ENCODE data around the gene EBP. TPM values are rescaled to one million over a fixed set of nuclear protein-coding genes. Genes with fewer than 3 reads are reported as not detected.

Gene EBP
- total RNA-seq, result 35.6 and 45.4 TPM in 2 replicates

DNA sequence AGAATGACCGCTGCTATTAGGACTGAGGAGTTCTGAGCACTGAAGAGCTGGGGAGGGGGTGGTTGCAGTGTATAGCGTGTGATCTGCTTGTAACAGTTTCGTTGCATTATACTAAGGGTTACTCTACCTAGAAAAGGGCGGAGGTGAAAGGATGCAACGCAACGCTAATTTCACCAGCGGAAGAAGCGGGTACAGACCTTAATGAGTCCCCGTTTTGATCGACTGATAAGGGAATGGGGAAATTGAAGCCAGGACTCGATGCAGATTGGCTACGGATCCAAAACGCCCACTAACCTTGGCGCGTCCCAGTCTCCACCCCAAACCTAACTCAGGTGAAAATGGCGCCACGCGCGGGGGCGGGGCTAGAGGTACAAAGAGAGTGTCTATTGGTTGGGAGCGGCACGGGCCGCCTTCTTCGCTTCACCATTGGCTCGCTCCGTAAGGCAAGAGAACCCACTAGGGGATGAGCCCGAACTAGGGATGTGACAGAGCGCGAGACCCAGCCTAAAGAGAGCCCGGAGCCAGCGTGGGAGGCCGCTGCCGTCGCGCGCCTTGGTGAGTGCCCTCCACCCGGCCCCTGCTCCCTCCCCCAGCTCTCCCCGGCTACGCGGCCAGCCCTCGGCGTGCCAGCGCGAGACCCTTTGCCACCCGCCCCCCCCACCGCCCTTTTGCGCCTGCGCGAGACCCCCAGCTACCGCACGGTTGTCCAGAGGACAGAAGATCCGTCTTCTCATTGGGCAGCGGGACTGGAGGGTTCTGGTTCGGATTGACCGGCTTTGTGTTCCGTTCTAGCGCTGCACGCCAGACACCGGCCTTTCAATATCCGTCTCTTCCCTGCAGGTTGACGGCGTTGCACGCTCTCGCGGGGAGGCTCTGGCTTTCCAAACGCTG lies at the start of gene EBP:
Gene EBP (plus strand): TSS at position 456 of the 891 bp plus-strand sequence. CDS start 1,964 bp downstream, outside the sequence.

DNA sequence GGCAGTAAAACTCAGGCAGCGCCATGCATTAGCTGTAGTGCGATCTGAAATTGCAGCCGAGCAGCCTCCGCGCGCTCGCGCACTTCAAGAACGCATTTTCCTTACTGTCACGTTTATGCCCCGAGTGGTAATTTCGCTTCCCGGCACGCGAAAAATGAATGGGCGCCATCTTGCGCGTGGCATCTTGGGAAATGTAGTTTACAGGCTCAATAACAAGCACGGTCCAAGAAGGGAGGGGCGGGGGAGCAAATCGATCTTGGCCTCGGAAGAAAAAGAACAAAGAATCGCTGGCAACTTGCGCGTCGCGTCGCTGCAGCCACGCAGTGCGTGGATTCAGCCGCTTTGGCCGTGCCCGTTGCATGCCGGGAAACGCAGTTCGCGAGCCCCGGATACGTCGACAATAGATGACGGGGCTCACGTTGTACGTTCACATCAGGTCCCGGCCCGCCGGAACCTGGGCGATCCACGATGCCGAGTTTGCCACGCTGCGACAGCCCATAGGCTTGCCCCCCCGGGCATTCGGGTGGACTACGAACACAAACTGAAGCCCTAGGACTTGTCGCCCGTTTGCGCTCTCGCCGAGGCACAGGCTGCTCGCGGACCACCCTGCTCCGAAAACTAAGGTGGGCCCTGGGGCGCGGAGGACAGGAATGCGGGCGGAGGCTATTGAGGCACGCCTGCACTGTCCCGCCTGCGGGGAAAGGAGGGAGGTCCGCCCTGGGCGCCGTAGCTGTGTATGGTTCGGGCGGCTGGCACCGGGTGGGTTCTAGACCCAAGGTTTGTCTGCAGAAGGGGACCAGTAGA lies 45.6 kb upstream of the EBP start, which contains the start of gene FTSJ1:
Gene FTSJ1 (plus strand): TSS at position 426 of the 804 bp plus-strand sequence. CDS start 1,849 bp downstream, outside the sequence.

DNA sequence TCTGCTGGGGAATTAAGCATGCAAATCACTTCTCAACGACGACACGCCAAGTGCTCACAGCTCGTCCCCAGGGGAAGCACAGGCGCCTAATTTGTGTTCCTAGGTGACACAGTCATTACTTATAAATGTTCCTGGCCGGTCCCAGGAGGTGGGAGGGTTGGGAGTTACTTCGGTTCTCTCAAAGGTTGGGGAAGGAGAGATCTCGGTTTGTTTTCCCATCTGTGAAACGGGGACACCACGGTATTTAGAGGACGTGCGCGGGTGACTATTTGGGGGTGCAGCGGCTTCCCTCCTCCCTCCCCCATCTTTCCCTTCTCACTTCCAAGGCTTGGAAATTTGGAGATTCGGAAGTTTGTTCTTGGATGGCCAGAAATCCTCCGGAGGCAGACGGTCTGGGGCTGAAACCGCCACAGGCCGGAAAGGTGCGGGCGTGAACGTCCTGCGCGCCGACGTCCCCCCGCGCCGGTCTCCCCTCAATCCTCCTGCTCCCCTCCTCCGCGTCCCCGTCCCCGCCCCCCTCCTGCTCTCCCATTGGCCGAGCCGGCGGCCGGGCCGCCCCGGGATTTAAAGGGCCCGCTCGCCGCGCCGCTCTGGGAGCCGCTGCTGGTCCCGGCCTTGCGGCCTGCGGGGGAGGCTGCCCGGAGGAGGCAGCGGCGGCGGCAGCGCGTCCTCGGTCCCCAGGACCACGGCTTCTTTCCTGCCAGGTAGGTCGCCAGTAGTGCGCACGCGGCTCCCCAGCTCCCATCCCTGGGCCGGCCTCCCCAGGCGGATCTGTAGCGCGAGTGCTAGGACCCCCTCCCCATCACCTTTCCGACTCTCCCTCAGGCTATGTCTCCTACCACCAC lies 13.0 kb upstream of the EBP start, which contains the start of gene PORCN:
Gene PORCN (plus strand): TSS at position 593 of the 845 bp plus-strand sequence. CDS start 829 bp downstream, outside the sequence.

DNA sequence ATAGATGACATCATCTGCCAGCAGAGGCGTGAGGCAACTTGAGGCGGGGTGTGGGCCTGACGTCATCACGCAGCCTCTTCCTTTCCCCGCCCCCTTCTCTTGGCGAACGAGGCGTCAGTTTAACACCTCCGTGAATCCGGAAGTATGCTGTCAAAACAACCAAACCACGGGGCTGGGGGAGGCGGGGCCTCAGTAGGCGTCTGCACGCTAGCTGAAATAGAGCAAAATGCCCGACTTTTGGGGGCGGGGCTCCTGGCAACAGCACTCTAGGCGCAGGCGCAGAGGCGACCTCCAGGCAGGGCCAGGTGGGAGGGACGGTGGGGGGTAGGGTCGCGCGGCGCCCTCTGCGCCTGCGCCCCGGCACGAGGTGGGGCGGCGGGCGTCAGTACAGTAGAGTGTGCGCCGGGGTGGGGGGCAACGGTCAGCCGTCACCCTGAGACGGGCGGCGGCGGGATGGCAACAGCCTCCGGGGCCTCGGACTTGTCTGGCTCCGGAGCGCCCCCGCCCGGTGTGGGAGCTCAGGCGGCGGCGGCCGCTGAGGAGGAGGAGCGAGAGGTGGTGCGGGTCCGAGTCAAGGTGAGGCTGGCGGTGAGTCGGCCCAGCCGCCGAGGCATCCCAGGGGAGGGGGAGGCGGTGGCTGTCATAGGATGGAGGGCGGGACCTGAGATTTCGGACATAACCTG lies 17.9 kb downstream of the EBP start, which contains the start of gene TBC1D25:
Gene TBC1D25 (plus strand): TSS at position 370 of the 683 bp plus-strand sequence. CDS start 84 bp downstream, at position 454.

DNA sequence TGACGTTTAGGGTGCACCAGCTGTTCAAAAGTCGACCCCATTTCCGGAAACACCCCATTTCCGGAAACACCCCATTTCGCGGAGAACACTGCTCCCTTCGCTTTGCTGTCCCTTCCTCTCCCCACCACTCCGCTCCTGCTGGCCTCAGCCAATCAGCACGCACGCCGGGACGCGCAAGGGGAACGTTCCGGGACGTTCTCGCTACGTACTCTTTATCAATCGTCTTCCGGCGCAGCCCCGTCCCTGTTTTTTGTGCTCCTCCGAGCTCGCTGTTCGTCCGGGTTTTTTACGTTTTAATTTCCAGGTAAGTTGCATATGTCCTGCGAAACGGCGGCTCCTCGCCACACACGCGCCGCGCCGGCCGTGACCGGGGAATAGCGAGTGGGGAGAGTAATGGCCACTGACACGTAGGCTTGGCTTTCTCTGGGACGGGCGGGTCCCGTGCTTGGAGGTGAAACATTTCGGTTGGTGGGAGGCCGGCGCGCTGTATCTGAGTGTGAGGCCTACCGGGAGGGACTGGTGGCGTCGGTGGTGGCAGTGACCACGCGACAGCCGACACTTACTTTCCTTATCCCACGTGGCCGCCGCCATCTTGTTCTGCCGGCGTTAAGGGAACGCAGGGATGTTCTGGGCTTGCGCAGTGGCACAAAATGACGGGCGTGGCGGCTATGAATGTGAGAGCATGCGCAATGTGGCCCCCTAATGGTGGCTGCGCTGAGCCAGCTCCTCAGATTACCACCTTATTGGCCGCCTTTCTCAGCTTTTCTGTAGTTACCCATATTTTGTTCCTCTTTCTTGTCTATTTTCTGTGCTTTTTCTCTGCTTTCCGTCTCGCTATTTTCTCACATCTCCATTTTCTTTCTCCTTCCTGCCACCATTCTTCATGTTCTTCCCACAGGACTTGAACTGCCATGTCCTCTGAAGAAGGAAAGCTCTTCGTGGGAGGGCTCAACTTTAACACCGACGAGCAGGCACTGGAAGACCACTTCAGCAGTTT lies 53.0 kb downstream of the EBP start, which contains the start of gene RBM3:
Gene RBM3 (plus strand): TSS at position 215 of the 997 bp plus-strand sequence. CDS start 697 bp downstream, at position 912.

Other genes starting within 250 kb of the EBP start
- not detected in 2 replicates for gene SSX3, start 165.1 kb upstream of the EBP start, total RNA-seq
- gene SSX4, start 138.3 kb upstream of the EBP start, total RNA-seq, result not detected in 2 replicates
- not detected in 2 replicates for gene SSX4B, start 109.8 kb upstream of the EBP start, total RNA-seq
- gene SLC38A5, start 51.5 kb upstream of the EBP start, total RNA-seq, result 30.6 and 61.8 TPM in 2 replicates
- 49.3 and 61.4 TPM in 2 replicates for gene FTSJ1, start 45.6 kb upstream of the EBP start, total RNA-seq
- 9.3 and 10.4 TPM in 2 replicates for gene PORCN, start 12.8 kb upstream of the EBP start, total RNA-seq
- gene TBC1D25, start 17.9 kb downstream of the EBP start, total RNA-seq, result 3.3 and 8.5 TPM in 2 replicates
- 53.3 and 64.1 TPM in 2 replicates for gene RBM3, start 52.7 kb downstream of the EBP start, total RNA-seq
- 75.9 and 76.6 TPM in 2 replicates for gene WDR13, start 75.7 kb downstream of the EBP start, total RNA-seq
- gene WAS, start 162.0 kb downstream of the EBP start, total RNA-seq, result 0.30 and 0.51 TPM in 2 replicates
- gene SUV39H1, start 174.9 kb downstream of the EBP start, total RNA-seq, result 1.2 and 3.8 TPM in 2 replicates
- not detected in 2 replicates for gene GLOD5, start 239.9 kb downstream of the EBP start, total RNA-seq